BJ (cell line): ENCODE measurements around the gene CRTC1. TPM values are rescaled to one million over a fixed set of nuclear protein-coding genes. Genes with fewer than 3 reads are reported as not detected.

Source experiments
- CTCF ChIA-PET: fragments of 350-600 bp; formaldehyde crosslinking; extraction: SDS; loops from one replicate; lab custom pipeline; 2021; ENCODE audit warnings: antibody characterized with exemption, inconsistent platforms; lab: Yijun Ruan, JAX
- POLR2A ChIA-PET: fragments of 300-600 bp; sonication (Branson Sonifier 250); formaldehyde crosslinking; extraction: SDS; loops from one replicate; lab custom pipeline; 2021; ENCODE audit warnings: antibody characterized with exemption; lab: Charles Lee
- DNase-seq: peaks from one replicate; pipeline ENCODE4 v3.0.0-alpha.2; 2011; ENCODE audit warnings: low read depth
- H3K27me3 ChIP-seq: 2 replicates; pipeline ENCODE4 v1.6.0; 2011; ENCODE audit warnings: low read length; ENCODE audit not compliant: control insufficient read depth, insufficient read depth
- H3K36me3 ChIP-seq: 2 replicates; pipeline ENCODE4 v1.5.1; 2011; ENCODE audit warnings: low read length; ENCODE audit not compliant: control insufficient read depth, insufficient read depth
- H3K4me3 ChIP-seq: 2 replicates; pipeline ENCODE4 v1.5.1; 2011; ENCODE audit warnings: low read depth, mild to moderate bottlenecking, control low read depth, low read length
- polyA plus RNA-seq: library from polyadenylated mRNA; depleted of rRNA; stranded (reverse); fragments of >200 nt; gene quantifications from 2 replicates; pipeline ENCODE4 v1.2.3, GENCODE V29; 2011
- TF ChIP-seq, protein P1 (sequence below): IDR thresholded peaks from 2 replicates; pipeline ENCODE4 v1.5.1; 2011; ENCODE audit warnings: low read depth, mild to moderate bottlenecking, control low read depth, inconsistent platforms, low read length, moderate library complexity; ENCODE audit not compliant: insufficient read depth

The CRTC1 gene
- polyA plus RNA-seq, 1 experiment, result 1.5 TPM

DNA sequence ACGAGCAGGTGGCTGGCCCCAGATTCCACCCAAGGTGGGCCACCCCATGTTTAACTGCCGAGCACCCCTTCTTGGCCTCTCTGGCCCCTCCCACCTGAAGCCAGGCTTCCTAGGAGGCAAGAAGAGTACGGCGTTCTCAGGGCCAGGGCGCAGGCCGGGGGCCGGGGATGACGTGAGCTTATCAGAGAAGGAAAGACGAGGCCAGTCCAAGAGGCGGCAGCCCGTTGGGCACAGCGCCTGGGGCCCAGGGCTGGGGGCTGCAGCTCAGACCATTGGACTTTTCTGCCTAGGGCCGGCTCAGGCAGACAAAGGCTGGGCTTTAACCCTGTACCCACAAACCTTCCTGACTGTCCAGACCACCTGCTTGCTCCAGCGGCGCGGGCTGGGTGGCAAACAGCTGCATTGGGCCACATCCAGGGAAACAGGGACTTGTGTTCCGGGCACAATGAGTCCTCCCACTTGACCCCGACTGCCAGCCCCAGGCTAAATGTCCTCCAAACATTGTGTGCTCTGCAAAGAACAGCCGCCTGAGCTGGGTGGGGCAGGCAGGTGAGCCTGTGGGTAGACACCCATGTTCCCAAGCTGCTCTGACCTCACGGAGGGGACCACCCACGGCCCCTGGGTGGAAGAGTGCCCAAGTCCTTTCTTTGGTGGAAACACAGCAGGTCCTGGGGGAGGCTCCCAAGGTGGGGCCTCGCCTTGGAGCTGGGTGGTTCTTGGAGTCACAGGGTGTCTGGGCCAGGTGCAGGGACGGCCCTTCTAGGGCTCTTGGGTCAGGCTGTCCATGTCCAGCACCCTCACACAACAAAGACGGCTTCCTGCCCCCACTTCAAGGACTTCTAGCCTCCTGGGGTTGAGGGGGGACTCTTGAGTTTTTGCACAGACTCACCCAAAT lies 85.8 kb downstream of the CRTC1 start:
- DNase-seq, result no peak
- TF ChIP-seq, protein P1, sequence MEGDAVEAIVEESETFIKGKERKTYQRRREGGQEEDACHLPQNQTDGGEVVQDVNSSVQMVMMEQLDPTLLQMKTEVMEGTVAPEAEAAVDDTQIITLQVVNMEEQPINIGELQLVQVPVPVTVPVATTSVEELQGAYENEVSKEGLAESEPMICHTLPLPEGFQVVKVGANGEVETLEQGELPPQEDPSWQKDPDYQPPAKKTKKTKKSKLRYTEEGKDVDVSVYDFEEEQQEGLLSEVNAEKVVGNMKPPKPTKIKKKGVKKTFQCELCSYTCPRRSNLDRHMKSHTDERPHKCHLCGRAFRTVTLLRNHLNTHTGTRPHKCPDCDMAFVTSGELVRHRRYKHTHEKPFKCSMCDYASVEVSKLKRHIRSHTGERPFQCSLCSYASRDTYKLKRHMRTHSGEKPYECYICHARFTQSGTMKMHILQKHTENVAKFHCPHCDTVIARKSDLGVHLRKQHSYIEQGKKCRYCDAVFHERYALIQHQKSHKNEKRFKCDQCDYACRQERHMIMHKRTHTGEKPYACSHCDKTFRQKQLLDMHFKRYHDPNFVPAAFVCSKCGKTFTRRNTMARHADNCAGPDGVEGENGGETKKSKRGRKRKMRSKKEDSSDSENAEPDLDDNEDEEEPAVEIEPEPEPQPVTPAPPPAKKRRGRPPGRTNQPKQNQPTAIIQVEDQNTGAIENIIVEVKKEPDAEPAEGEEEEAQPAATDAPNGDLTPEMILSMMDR, result no peak
- ChIA-PET POLR2A (interaction anchor here (0.7 kb wide), 1 partner anchor 352 kb away, joined by 3 read pairs; no protein-coding TSS in a partner anchor), CTCF (interaction anchor here (1.3 kb wide), 1 partner anchor 78 kb away, joined by 3 read pairs; no protein-coding TSS in a partner anchor)
- Histone ChIP-seq H3K27me3 (no peaks in the 10 kb centered on the region), H3K4me3 (no peak overlapping the region), H3K36me3 (peaks cover 1% of the 10 kb centered on the region; the same call in 1 of the 2 replicates)

DNA sequence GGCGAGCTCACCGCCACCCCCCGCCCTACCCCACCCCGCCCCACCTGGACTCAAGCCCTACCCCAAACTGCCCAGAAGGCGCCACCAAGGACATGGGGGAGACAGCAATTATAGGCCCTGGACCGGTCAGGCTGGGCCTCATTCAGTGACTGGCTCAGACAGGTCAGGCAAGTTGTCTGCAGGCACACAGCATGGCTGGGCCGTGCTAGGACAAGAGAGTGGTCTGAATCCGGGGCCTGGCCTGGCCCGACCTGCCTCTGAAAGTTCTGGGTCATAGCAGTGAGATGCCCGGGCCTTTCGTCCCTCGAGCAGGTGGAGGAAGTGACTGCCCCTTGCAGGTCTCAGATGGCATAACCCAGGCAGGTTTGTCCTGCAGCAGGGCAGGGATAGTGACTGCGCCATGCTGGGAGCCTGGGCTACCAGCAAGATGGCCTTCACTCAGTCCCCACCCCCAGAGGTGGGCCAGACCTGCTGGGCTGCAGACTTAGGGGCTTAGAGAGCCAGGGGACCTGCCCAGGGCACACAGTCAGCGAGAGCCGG lies 86.6 kb downstream of the CRTC1 start:
- H3K27me3 ChIP-seq, result no peaks in the 10 kb centered on the region
- H3K36me3 ChIP-seq, result peaks cover 1% of the 10 kb centered on the region; the same call in 1 of the 2 replicates
- no peak for DNase-seq
- POLR2A ChIA-PET, result no interaction called here
- TF ChIP-seq, protein P1, result no peak
- CTCF ChIA-PET, result interaction anchor here (1.3 kb wide), 1 partner anchor 77 kb away, joined by 3 read pairs; no protein-coding TSS in a partner anchor
- no peak overlapping the region for H3K4me3 ChIP-seq

DNA sequence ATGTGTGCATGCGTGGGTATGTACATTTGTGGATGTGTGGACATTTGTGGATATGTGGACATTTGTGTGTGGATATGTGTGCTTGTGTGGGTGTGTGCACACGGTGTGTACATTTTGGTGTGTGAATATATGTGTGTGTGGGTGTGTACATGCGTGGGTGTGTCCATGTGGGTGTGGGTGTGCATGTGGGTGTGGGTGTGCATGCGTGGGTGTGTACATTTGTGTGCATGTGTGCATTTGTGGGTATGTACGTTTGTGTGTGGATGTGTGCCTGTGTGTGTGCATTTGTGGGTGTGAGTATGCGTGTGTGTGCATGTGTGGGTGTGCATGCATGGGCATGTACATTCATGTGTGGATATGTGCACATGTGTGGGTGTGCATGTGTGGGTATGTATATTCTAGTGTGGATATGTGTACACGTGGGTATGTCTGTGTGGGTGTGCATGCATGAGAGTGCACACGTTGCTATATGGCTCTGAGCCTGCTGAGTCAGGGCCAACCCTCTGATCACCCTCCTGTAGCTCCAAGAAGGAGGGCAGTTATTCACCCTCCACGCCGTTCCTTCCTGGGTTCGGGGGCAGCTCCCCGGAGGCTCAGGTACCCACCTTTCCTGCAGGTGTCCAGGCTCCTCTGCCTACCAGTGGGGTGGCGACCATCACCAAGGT lies 87.3 kb downstream of the CRTC1 start:
- CTCF ChIA-PET, result interaction anchor here (1.3 kb wide), 1 partner anchor 77 kb away, joined by 5 read pairs; no protein-coding TSS in a partner anchor
- Histone ChIP-seq H3K36me3 (peaks cover 1% of the 10 kb centered on the region; the same call in 1 of the 2 replicates), H3K27me3 (no peaks in the 10 kb centered on the region), H3K4me3 (no peak overlapping the region)
- no peak for DNase-seq
- POLR2A ChIA-PET, result no interaction called here
- TF ChIP-seq, protein P1, result no peak

DNA sequence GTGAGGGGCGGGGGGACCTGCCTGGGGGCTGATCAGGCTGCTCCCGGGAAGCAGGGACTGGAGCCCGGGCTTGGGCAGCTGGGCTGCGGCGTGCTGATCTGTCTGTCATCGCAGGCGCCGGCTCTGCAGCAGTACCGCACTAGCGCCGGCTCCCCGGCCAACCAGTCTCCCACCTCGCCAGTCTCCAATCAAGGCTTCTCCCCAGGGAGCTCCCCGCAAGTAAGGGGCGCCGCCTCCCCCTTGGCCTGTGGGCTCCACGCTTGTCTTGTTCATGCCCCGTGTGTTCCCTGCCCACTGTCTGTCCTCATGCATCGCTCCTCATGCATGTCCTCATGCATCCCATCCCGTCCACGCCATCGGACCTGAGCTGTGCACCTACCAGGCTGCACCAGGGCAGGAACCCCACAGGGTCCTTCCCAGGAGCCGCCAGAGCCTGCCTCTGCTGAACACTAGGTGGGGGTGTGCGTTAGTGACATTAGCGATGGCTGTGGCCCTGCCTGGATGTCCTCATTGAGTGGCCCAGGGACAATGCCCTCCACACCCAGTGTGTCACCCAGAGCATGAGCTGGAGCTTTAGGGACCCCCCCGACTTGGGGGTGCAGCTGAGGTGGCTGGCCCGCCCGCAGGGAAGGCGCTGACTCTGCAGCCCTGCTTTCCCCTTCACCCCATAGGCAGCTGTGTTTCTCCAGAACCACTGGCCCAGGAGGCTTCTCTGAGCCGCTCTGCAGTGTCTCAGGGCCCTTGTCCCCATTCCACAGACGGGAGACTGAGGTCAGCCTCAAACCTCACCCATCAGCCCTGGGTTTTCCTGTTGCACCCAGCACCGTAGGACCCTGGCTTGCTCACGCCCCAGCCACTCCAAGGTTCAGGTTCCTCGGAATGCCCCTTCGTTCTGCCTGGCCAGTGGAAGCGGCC lies 88.1 kb downstream of the CRTC1 start:
- POLR2A ChIA-PET, result no interaction called here
- TF ChIP-seq, protein P1, result peak; percentile 29; the same call in 1 of the 2 replicates
- CTCF ChIA-PET, result interaction anchor here (1.3 kb wide), 1 partner anchor 76 kb away, joined by 5 read pairs; no protein-coding TSS in a partner anchor
- no peak overlapping the region for H3K4me3 ChIP-seq
- H3K36me3 ChIP-seq, result peaks cover 1% of the 10 kb centered on the region; the same call in 1 of the 2 replicates
- DNase-seq, result no peak
- H3K27me3 ChIP-seq, result no peaks in the 10 kb centered on the region
